Kidney epithelial cell (primary cell): ENCODE measurements around the gene PPP1R2. TPM values are rescaled to one million over a fixed set of nuclear protein-coding genes. Genes with fewer than 3 reads are reported as not detected.
A peak's percentile ranks its signal among the peaks of the same experiment; 100 is the strongest.
"Not testable (repeated sequence)": the region's sequence is repeated elsewhere in the genome, so short reads cannot be mapped to it uniquely, and the experiment has no call there.

Source experiments
- DNase-seq: peaks from one replicate; pipeline ENCODE4 v3.0.0-alpha.2; 2010; ENCODE audit warnings: low read depth
- H3K27me3 ChIP-seq: 2 replicates; pipeline ENCODE4 v1.6.0; 2011; ENCODE audit warnings: low read length; ENCODE audit not compliant: control insufficient read depth, insufficient read depth
- H3K36me3 ChIP-seq: 2 replicates; pipeline ENCODE4 v1.5.1; 2011; ENCODE audit warnings: low read length; ENCODE audit not compliant: control insufficient read depth, insufficient read depth
- H3K4me3 ChIP-seq: 2 replicates; pipeline ENCODE4 v1.5.1; 2011; ENCODE audit warnings: low read depth, mild to moderate bottlenecking, control low read depth, low read length
- CTCF ChIP-seq: IDR thresholded peaks from 2 replicates; pipeline ENCODE4 v1.5.1; 2011; ENCODE audit warnings: mild to moderate bottlenecking, moderate library complexity, low read length, control low read depth, inconsistent platforms; ENCODE audit not compliant: insufficient read depth, poor library complexity, severe bottlenecking
- total RNA-seq: library from RNA; depleted of rRNA; stranded (reverse); fragments of >200 nt; gene quantifications from 2 replicates; pipeline ENCODE4 v1.2.3, GENCODE V29; 2015

The PPP1R2 gene
- 50.8 and 70.5 TPM in 2 replicates for total RNA-seq

DNA sequence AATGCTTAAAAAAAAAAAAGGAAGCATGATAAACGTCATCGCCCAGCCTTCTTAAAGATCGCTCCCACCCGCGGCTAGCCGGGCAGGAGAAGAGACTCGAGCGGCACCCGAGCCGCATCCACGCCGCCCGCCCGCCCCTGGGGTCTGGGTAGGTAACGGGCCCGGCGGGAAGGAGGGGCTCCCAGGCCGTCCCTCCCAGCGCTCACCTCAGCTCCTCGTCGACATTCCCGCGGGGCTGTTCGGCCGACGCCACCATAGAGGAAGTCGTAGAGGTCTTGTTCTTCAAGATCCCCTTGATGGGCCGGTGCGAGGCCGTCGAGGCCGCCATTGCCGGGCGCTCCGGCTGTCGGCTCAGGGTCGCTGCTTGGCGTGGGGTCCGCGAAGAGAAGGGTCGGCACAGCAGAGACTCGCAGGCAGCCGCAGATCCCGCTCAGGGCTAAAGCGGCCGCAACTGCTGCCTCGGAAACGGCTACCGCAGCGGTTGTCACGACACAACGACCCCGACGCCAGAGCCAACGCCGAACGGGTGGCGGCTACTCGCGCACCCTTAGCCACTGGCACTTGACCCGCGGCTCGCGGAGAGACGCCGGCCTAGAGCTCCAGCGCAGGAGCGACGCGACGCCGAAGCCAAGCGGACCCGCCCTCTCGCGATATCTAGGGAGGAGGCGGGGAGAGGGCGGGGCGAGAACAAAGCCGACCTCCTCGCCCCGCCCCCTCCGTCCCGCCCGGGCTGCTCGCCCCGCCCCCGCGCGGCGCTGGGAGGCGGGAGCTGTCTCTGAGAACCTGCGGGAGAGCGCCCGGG lies at the start of gene PPP1R2:
Gene PPP1R2 (minus strand): TSS at position 628 of the 802 bp plus-strand sequence. CDS start 300 bp downstream, at position 328.
- Histone ChIP-seq H3K36me3 (no peaks in the 10 kb centered on the region), H3K4me3 (peak within 1 kb of the TSS; percentile 63), H3K27me3 (no peaks in the 10 kb centered on the region)
- no peak for TF ChIP-seq CTCF
- peak; percentile 38 for DNase-seq

DNA sequence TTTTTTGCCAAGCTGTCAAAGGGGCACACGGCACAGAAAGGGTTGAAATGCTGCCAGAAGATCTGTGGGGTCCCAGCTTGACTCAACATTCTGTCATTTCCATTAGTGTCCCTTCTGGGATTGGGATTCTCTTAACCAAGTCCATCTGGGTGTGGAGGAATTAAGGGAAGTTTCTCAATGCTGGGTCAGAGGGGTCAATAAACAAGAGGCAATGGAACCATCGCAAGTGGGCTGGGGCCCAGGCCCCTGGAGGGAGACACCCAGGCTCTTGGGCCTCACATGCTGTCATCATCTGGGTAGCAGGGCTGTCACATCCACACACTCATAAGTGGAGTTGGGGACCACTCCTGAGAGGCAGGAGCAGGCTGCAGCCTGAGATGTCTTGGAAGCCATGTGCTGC lies 48.7 kb upstream of the PPP1R2 start:
- no peak for DNase-seq
- no peak for TF ChIP-seq CTCF
- H3K4me3 ChIP-seq = no peak overlapping the region
- H3K36me3 ChIP-seq = no peaks in the 10 kb centered on the region
- H3K27me3 ChIP-seq = no peaks in the 10 kb centered on the region

DNA sequence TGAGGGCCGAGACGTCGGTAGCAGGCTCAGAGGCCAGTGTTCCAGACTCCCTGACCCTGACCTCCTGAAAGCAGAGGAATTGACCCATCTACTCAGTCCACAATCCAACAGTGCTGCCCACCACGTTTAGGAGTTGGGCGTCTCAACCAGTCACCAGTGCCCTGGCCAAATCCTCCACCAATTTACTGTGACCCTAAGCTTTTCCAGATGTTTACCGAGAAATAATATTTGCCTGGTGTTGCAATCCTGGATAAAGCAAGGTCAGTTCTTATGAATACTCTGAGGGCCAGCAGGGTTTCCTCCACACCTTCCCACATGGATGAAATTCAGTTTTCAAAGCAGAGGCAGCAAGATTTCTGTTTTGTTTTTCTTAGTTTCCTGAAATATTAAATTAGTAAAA lies 48.1 kb upstream of the PPP1R2 start:
- no peak for DNase-seq
- H3K27me3 ChIP-seq = no peaks in the 10 kb centered on the region
- no peak overlapping the region for H3K4me3 ChIP-seq
- TF ChIP-seq CTCF = no peak
- H3K36me3 ChIP-seq = no peaks in the 10 kb centered on the region

GRCh38 chr3:195590381-195590780 lies 47.3 kb upstream of the PPP1R2 start:
- not testable (repeated sequence) for DNase-seq, H3K36me3 ChIP-seq, H3K27me3 ChIP-seq, H3K4me3 ChIP-seq

DNA sequence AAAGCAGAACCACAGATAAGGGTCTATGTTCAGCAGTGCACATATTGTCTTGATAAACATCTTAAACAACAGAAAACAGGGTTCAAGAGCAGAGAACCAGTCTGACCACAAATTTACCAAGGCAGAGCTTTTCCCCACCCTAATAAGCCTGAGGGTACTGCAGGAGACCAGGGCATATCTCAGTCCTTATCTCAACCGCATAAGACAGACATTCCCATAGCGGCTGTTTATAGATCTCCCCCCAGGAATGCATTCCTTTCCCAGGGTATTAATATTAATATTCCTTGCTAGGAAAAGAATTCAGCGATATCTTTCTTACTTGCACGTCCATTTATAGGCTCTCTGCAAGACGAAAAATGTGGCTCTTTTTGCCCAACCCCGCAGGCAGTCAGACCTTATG lies 46.7 kb upstream of the PPP1R2 start:
- not testable (repeated sequence) for H3K27me3 ChIP-seq, DNase-seq, H3K4me3 ChIP-seq, H3K36me3 ChIP-seq

DNA sequence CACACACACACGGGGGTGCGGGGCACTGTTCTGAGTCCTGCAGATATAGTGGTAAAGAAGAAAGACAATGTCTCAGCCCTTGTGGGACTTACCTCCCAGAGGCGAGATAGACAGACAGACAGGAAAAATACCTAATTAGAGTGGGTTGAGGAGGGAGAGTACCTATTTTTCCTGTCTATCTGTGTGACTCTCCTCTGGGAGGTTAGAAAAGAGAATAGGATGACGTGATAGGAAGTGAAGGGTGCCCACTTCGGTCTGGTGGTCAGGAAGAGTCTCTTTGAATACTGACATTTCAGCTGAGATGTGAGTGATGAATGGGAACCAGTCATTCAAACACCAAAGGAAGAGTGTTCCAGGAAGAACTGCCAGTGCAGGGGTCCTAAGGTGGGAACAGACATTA lies 44.7 kb upstream of the PPP1R2 start:
- H3K36me3 ChIP-seq = no peaks in the 10 kb centered on the region
- H3K27me3 ChIP-seq = no peaks in the 10 kb centered on the region
- H3K4me3 ChIP-seq = no peak overlapping the region
- DNase-seq = no peak
- TF ChIP-seq CTCF = no peak

DNA sequence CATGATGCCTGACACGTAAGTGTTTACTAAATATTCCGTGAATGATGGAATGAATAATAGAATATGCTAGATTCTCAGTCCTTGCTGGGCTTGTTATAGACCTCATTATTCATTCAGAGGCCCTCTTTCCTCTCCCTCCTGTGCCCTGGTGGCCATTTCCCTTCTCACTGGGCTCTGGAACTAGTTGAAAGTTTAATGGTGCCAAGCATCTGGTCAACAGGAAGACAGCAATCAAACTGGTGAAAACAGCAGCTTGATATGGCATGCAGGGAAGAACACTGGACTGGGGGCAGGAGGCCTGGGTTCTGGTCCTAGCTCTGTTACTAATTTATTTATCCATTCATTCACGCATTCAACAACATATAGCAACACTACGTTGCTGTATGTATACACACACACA lies 44.3 kb upstream of the PPP1R2 start:
- Histone ChIP-seq H3K36me3 (no peaks in the 10 kb centered on the region), H3K4me3 (no peak overlapping the region), H3K27me3 (no peaks in the 10 kb centered on the region)
- DNase-seq = no peak
- no peak for TF ChIP-seq CTCF
